Fibroblast of villous mesenchyme (primary cell): Measurements from ENCODE around the gene FOXO6. TPM values are rescaled to one million over a fixed set of nuclear protein-coding genes. Genes with fewer than 3 reads are reported as not detected.

Experiments
- DNase-seq: peaks from one replicate; pipeline ENCODE4 v3.0.0-alpha.2; 2010; ENCODE audit warnings: low read depth
- H3K4me3 ChIP-seq: 2 replicates; pipeline ENCODE4 v1.5.1; 2011; ENCODE audit warnings: low read depth, mild to moderate bottlenecking, low read length
- total RNA-seq: library from RNA; depleted of rRNA; stranded (reverse); fragments of >200 nt; gene quantifications from 2 replicates; pipeline ENCODE4 v1.2.3, GENCODE V29; 2012
- TF ChIP-seq, protein P1 (sequence below): IDR thresholded peaks from 2 replicates; pipeline ENCODE4 v1.5.1; 2012; ENCODE audit warnings: low read depth, mild to moderate bottlenecking, low read length; ENCODE audit not compliant: insufficient read depth

The FOXO6 gene
- total RNA-seq, 1 donor = not detected

GRCh38 chr1:41431490-41432350, 70.5 kb downstream of the FOXO6 start:
- TF ChIP-seq, protein P1, sequence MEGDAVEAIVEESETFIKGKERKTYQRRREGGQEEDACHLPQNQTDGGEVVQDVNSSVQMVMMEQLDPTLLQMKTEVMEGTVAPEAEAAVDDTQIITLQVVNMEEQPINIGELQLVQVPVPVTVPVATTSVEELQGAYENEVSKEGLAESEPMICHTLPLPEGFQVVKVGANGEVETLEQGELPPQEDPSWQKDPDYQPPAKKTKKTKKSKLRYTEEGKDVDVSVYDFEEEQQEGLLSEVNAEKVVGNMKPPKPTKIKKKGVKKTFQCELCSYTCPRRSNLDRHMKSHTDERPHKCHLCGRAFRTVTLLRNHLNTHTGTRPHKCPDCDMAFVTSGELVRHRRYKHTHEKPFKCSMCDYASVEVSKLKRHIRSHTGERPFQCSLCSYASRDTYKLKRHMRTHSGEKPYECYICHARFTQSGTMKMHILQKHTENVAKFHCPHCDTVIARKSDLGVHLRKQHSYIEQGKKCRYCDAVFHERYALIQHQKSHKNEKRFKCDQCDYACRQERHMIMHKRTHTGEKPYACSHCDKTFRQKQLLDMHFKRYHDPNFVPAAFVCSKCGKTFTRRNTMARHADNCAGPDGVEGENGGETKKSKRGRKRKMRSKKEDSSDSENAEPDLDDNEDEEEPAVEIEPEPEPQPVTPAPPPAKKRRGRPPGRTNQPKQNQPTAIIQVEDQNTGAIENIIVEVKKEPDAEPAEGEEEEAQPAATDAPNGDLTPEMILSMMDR = no peak
- DNase-seq = no peak
- H3K4me3 ChIP-seq = no peak overlapping the region

Other genes starting within 250 kb of the FOXO6 start
- 19.4 and 26.1 TPM in 2 replicates for gene SCMH1, start 119.1 kb upstream of the FOXO6 start, total RNA-seq
- 0.32 TPM in 1 of 2 replicates, not detected in the other for gene EDN2, start 123.2 kb downstream of the FOXO6 start, total RNA-seq